Transverse colon (tissue), 4 donors: ENCODE measurements around the gene ITGB8.

Source experiments
- EP300 ChIP-seq: sonication (generic); formaldehyde crosslinking; IDR thresholded peaks from one replicate; pipeline ENCODE4 v1.6.1; 2017; ENCODE audit warnings: antibody characterized with exemption, low read depth
- POLR2A ChIP-seq: fragments of 450-650 bp; IDR thresholded peaks from one replicate; pipeline ENCODE4 v1.6.1; 2016; ENCODE audit warnings: antibody characterized with exemption, mild to moderate bottlenecking, moderate library complexity
- POLR2AphosphoS5 ChIP-seq, 3 donors: sonication (generic); formaldehyde crosslinking; IDR thresholded peaks; one replicate each; pipeline ENCODE4 v1.6.1; 2016; ENCODE audit warnings: antibody characterized with exemption in 3 of 3
- TF ChIP-seq, protein P1 (sequence below), 5 experiments: fragments of 200-600 bp in 3 of 5; fragments of 450-650 bp in 2 of 5; sonication (generic) in 3 of 5; IDR thresholded peaks; 1 replicate in 2 of 5; 2 replicates in 3 of 5; pipeline ENCODE4 v1.5.1; 2016 to 2017; ENCODE audit warnings: antibody characterized with exemption in 5 of 5, inconsistent platforms in 3 of 5, mild to moderate bottlenecking in 2 of 5, moderate library complexity in 1 of 5

DNA sequence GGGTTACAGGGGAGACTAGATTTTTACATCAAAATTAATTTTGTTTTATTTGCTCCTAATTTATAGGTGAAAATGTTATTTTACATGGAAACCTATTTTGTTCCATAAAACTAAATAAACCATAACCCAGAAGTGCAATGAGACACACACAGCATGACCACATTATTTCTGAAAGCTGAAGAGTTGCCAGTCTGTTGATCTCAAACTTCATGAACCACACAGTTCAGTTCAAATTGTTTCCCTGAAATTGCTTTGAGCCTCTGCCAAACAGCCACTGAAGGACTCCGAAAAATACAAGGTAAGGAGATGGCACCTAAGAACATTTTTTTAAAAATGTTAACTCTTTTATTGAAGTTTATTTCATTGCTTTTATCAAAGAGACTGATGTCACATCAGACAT lies 25.0 kb upstream of the ITGB8 start:
- TF ChIP-seq POLR2AphosphoS5 (IDR thresholded peaks at IDR 0.05) = no peak
- TF ChIP-seq, protein P1, sequence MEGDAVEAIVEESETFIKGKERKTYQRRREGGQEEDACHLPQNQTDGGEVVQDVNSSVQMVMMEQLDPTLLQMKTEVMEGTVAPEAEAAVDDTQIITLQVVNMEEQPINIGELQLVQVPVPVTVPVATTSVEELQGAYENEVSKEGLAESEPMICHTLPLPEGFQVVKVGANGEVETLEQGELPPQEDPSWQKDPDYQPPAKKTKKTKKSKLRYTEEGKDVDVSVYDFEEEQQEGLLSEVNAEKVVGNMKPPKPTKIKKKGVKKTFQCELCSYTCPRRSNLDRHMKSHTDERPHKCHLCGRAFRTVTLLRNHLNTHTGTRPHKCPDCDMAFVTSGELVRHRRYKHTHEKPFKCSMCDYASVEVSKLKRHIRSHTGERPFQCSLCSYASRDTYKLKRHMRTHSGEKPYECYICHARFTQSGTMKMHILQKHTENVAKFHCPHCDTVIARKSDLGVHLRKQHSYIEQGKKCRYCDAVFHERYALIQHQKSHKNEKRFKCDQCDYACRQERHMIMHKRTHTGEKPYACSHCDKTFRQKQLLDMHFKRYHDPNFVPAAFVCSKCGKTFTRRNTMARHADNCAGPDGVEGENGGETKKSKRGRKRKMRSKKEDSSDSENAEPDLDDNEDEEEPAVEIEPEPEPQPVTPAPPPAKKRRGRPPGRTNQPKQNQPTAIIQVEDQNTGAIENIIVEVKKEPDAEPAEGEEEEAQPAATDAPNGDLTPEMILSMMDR (IDR thresholded peaks at IDR 0.05) = no peak
- no peak for TF ChIP-seq POLR2A
- TF ChIP-seq EP300 = no peak
